ENCODE measurements around the gene LRRC4C. TPM values are rescaled to one million over a fixed set of nuclear protein-coding genes. Genes with fewer than 3 reads are reported as not detected.

LRRC4C gene
- total and polyA plus RNA-seq, 4 donors, result 0.10 to 0.93 (median 0.30) TPM

DNA sequence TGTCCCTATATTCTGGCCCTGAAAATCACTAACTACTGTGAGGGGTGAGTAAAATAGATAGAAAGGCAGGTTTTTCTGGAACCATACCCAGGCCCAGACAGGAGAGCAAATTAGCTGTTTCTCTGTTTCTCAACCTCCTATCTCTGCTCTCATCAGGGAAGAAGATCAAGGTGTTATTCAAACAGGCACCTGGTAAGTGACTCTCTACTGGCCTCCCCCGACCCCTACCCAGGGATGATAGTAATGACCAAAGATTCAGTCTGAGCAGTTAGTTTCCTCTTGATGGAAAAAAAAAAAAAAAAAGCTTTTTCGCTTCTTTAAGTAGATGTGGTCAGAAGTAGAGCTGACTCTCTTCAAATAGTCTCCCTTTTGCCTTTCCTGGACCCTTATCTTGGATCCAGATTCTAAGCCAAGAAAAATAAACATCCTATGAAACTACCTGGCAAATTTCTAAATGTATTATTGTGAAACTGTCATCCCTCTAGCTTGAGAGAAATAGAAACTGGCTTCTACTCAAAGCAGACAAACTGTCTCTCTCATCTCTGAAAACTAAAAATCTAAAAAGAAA lies 9.9 kb downstream of the LRRC4C start:
- no peaks in the 10 kb centered on the region for H3K27me3 ChIP-seq (ENCODE audit: control insufficient read depth in 4 of 4, insufficient read depth in 4 of 4, low read length in 3 of 4)
- no peak overlapping the region for H3K27ac ChIP-seq (ENCODE audit: low read depth in 1 of 2, low read length in 2 of 2)
- H3K4me1 ChIP-seq (ENCODE audit: control insufficient read depth in 4 of 4, insufficient read depth in 4 of 4, low read length in 3 of 4), result no peaks in the 10 kb centered on the region
- TF ChIP-seq YY1 (IDR thresholded peaks at IDR 0.05) (no peak), HNF4A (conservative IDR thresholded peaks at IDR 0.05) (no peak), TAF1 (conservative IDR thresholded peaks at IDR 0.05) (no peak), NR2F2 (IDR thresholded peaks at IDR 0.05) (no peak), FOXA2 (IDR thresholded peaks at IDR 0.05) (no peak), FOXA1 (IDR thresholded peaks at IDR 0.05) (no peak), SP1 (IDR thresholded peaks at IDR 0.05) (no peak), ATF3 (IDR thresholded peaks at IDR 0.05) (no peak), RXRA (IDR thresholded peaks at IDR 0.05) (no peak), CTCF (IDR thresholded peaks at IDR 0.05; ENCODE audit: low read depth, low read length, missing input control) (no peak), RAD21 (IDR thresholded peaks at IDR 0.05) (no peak)
- TF ChIP-seq, protein P1, sequence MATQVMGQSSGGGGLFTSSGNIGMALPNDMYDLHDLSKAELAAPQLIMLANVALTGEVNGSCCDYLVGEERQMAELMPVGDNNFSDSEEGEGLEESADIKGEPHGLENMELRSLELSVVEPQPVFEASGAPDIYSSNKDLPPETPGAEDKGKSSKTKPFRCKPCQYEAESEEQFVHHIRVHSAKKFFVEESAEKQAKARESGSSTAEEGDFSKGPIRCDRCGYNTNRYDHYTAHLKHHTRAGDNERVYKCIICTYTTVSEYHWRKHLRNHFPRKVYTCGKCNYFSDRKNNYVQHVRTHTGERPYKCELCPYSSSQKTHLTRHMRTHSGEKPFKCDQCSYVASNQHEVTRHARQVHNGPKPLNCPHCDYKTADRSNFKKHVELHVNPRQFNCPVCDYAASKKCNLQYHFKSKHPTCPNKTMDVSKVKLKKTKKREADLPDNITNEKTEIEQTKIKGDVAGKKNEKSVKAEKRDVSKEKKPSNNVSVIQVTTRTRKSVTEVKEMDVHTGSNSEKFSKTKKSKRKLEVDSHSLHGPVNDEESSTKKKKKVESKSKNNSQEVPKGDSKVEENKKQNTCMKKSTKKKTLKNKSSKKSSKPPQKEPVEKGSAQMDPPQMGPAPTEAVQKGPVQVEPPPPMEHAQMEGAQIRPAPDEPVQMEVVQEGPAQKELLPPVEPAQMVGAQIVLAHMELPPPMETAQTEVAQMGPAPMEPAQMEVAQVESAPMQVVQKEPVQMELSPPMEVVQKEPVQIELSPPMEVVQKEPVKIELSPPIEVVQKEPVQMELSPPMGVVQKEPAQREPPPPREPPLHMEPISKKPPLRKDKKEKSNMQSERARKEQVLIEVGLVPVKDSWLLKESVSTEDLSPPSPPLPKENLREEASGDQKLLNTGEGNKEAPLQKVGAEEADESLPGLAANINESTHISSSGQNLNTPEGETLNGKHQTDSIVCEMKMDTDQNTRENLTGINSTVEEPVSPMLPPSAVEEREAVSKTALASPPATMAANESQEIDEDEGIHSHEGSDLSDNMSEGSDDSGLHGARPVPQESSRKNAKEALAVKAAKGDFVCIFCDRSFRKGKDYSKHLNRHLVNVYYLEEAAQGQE (IDR thresholded peaks at IDR 0.05), result no peak
- WGBS, result 82% methylated on average over 2 of the region's 2 CpGs
- H3K36me3 ChIP-seq (ENCODE audit: control insufficient read depth in 4 of 4, insufficient read depth in 3 of 4, low read depth in 1 of 4, low read length in 3 of 4), result no peaks in the 10 kb centered on the region
- no peak overlapping the region for H3K9ac ChIP-seq (ENCODE audit: low read depth in 1 of 2, low read length in 2 of 2)
- DNase-seq (ENCODE audit: low spot score), result no peak
- H3K4me3 ChIP-seq (ENCODE audit: low read depth in 1 of 3, low read length in 3 of 3), result no peak overlapping the region
- no peaks in the 10 kb centered on the region for H3K9me3 ChIP-seq (ENCODE audit: control insufficient read depth in 4 of 4, low read length in 3 of 4)

- Histone ChIP-seq H3K9me3 (ENCODE audit: control insufficient read depth in 4 of 4, low read length in 3 of 4) (no peaks in the 10 kb centered on the region), H3K27ac (ENCODE audit: low read depth in 1 of 2, low read length in 2 of 2) (no peak overlapping the region), H3K27me3 (ENCODE audit: control insufficient read depth in 4 of 4, insufficient read depth in 4 of 4, low read length in 3 of 4) (peaks cover 0 to 2% (median 0%) of the 10 kb centered on the region in 4 donors), H3K4me1 (ENCODE audit: control insufficient read depth in 4 of 4, insufficient read depth in 4 of 4, low read length in 3 of 4) (no peaks in the 10 kb centered on the region), H3K4me3 (ENCODE audit: low read depth in 1 of 3, low read length in 3 of 3) (no peak overlapping the region), H3K36me3 (ENCODE audit: control insufficient read depth in 4 of 4, insufficient read depth in 3 of 4, low read depth in 1 of 4, low read length in 3 of 4) (no peaks in the 10 kb centered on the region), H3K9ac (ENCODE audit: low read depth in 1 of 2, low read length in 2 of 2) (no peak overlapping the region)
- DNase-seq (ENCODE audit: low spot score), result no peak
- no peak for TF ChIP-seq FOXA2 (IDR thresholded peaks at IDR 0.05)
- TF ChIP-seq TAF1 (conservative IDR thresholded peaks at IDR 0.05), result no peak
- TF ChIP-seq JUND (IDR thresholded peaks at IDR 0.05), result no peak
- TF ChIP-seq SP1 (IDR thresholded peaks at IDR 0.05), result no peak
- TF ChIP-seq RAD21 (IDR thresholded peaks at IDR 0.05), result no peak
- TF ChIP-seq NR2F2 (IDR thresholded peaks at IDR 0.05), result no peak
- TF ChIP-seq YY1 (IDR thresholded peaks at IDR 0.05), result no peak
- TF ChIP-seq HNF4A (conservative IDR thresholded peaks at IDR 0.05), result no peak
- TF ChIP-seq MAX (IDR thresholded peaks at IDR 0.05), result no peak
- no peak for TF ChIP-seq RXRA (IDR thresholded peaks at IDR 0.05)
Observed at GRCh38 chr11:41446566-41446965, 12.9 kb downstream of the LRRC4C start.

Data from liver (tissue), 9 donors.